K562 (cell line): Measurements from ENCODE around the gene PSMA5. TPM values are rescaled to one million over a fixed set of nuclear protein-coding genes. Genes with fewer than 3 reads are reported as not detected.
A peak's percentile ranks its signal among the peaks of the same experiment; 100 is the strongest.

Experiments
- C11orf30 ChIP-seq: fragments of 450-650 bp; IDR thresholded peaks from 2 replicates; pipeline ENCODE4 v1.6.1; 2016; ENCODE audit warnings: low read depth, mild to moderate bottlenecking
- CC2D1A ChIP-seq: fragments of 450-650 bp; IDR thresholded peaks from 2 replicates; pipeline ENCODE4 v1.6.1; 2017; ENCODE audit warnings: mild to moderate bottlenecking
- FOXK2 ChIP-seq, 2 experiments: fragments of 450-650 bp; IDR thresholded peaks in 1 of 2; conservative IDR thresholded peaks in 1 of 2; 2 replicates each; pipeline ENCODE4 v1.6.1; 2016; ENCODE audit warnings: low read depth in 2 of 2, mild to moderate bottlenecking in 1 of 2
- FOXM1 ChIP-seq, 2 experiments: fragments of 450-650 bp in 1 of 2; sonication (generic) in 1 of 2; formaldehyde crosslinking in 1 of 2; IDR thresholded peaks; 2 replicates each; pipeline versions ENCODE4 v1.6.1 to v1.9.0; 2017 to 2022; ENCODE audit warnings: low read depth in 2 of 2, mild to moderate bottlenecking in 2 of 2, missing genetic modification reagents in 1 of 2, moderate library complexity in 1 of 2
- POLR2AphosphoS5 ChIP-seq: IDR thresholded peaks from 2 replicates; pipeline ENCODE4 v1.6.1; 2011; ENCODE audit warnings: mild to moderate bottlenecking, low read depth, low read length, moderate library complexity; ENCODE audit not compliant: control insufficient read depth, insufficient read depth
- TBP ChIP-seq: optimal IDR thresholded peaks from 2 replicates; pipeline ENCODE3; 2011; ENCODE audit warnings: low read depth, low read length, improper control_type of control experiment
- TOE1 ChIP-seq, 2 experiments: fragments of 450-650 bp in 1 of 2; sonication (generic) in 1 of 2; formaldehyde crosslinking in 1 of 2; IDR thresholded peaks; 2 replicates each; pipeline versions ENCODE4 v1.7.1 to v1.8.0; 2016 to 2022; ENCODE audit warnings: borderline replicate concordance in 2 of 2, mild to moderate bottlenecking in 2 of 2, antibody characterized with exemption in 1 of 2, inconsistent platforms in 1 of 2, low read depth in 1 of 2, missing genetic modification reagents in 1 of 2, moderate library complexity in 1 of 2
- TRIM28 ChIP-seq: fragments of 450-650 bp; IDR thresholded peaks from 2 replicates; pipeline ENCODE4 v1.6.1; 2017
- XRCC5 ChIP-seq: fragments of 200-400 bp; formaldehyde crosslinking; IDR thresholded peaks from 2 replicates; pipeline ENCODE4 v1.6.1; 2017; ENCODE audit warnings: low read depth, mild to moderate bottlenecking, low read length
- ZNF165 ChIP-seq: fragments of 250-450 bp; sonication (Bioruptor Pico); IDR thresholded peaks from 2 replicates; pipeline ENCODE4 v1.4.0; 2020; ENCODE audit warnings: borderline replicate concordance
- ZNF583 ChIP-seq: fragments of 250-450 bp; sonication (Bioruptor Pico); IDR thresholded peaks from 2 replicates; pipeline ENCODE4 v1.4.0; 2020
- ZNF77 ChIP-seq: fragments of 250-450 bp; sonication (Bioruptor Pico); IDR thresholded peaks from 2 replicates; pipeline ENCODE4 v1.5.0; 2020
- polyA plus RNA-seq, 8 experiments: library from polyadenylated mRNA; depleted of rRNA in 4 of 8; stranded (reverse) in 5 of 8; unstranded in 3 of 8; fragments of >200 nt; fragmentation: Nextera tagmentation in 2 of 8; fragmentation: Illumina TruSeq in 1 of 8; extraction: Ambion mirVana in 2 of 8; extraction: Trizol in 1 of 8; gene quantifications; 2 replicates each; pipeline versions ENCODE4 v1.2.1 to v1.2.3, GENCODE V29; 2011 to 2014; ENCODE audit warnings: inconsistent platforms in 1 of 8, missing spikeins in 1 of 8
- total RNA-seq, 7 experiments: library from RNA; depleted of rRNA in 6 of 7; stranded (reverse); fragments of >200 nt in 6 of 7; fragmentation: Illumina TruSeq in 2 of 7; extraction: Trizol in 2 of 7; gene quantifications; 2 replicates each; pipeline versions ENCODE4 v1.2.1 to v1.2.3, GENCODE V29; 2011 to 2021; ENCODE audit warnings: low replicate concordance in 1 of 7
- TF ChIP-seq, protein P1 (sequence below): fragments of 450-650 bp; IDR thresholded peaks from 2 replicates; pipeline ENCODE4 v1.6.1; 2016; ENCODE audit warnings: mild to moderate bottlenecking, moderate library complexity
- TF ChIP-seq, protein P2 (sequence below): sonication (generic); formaldehyde crosslinking; IDR thresholded peaks from 2 replicates; pipeline ENCODE4 v1.8.1; 2022; ENCODE audit warnings: missing genetic modification reagents

PSMA5 gene
- total and polyA plus RNA-seq, 9 of the 15 experiments (the other 6 are each of a cell fraction or from before 2014, with no cell fraction given) = 82.6 to 542 (median 287) TPM

DNA sequence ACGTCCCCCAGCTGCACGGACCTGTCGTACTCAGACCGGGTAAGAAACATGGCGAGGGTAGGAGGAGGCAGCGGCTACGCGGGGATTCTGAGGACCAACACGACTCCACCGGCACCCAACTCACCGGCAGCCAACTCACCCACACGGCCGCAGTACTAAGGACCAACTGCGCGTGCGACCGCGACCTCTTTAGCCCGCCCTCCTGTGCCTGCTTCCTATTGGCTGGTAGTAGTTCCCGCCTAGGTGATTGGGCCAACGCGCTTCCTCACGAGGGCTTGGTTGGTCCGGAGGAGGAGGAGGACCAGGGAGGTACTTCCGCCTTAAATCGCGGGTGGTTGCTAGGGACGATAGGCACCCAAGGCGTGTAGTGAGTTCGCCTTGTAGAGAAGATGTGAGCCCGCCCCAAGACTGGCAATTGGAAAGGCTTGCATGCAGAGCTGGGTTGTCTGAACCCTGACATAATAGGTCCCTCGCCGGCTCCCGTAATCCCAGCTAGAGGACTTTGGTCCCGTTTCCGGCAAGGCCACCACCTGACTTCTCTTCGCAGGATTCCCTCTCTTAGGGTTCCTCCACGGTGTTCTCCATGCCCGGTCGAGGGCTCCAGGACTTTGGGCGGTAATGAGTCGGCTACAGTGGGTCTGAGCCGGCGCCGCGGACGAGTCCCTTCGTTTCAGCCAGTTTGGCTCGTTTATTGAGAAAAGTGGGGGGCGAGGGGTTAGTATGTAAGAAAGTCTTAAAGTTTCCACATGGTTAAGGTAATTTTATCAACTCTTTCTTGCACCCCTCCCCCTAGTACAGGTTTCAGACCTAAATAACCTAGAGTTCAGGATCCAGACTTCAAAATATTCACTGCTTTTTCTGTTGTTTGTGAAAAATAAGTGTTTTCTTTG lies at the start of gene PSMA5 (continued):
- TF ChIP-seq, protein P1, sequence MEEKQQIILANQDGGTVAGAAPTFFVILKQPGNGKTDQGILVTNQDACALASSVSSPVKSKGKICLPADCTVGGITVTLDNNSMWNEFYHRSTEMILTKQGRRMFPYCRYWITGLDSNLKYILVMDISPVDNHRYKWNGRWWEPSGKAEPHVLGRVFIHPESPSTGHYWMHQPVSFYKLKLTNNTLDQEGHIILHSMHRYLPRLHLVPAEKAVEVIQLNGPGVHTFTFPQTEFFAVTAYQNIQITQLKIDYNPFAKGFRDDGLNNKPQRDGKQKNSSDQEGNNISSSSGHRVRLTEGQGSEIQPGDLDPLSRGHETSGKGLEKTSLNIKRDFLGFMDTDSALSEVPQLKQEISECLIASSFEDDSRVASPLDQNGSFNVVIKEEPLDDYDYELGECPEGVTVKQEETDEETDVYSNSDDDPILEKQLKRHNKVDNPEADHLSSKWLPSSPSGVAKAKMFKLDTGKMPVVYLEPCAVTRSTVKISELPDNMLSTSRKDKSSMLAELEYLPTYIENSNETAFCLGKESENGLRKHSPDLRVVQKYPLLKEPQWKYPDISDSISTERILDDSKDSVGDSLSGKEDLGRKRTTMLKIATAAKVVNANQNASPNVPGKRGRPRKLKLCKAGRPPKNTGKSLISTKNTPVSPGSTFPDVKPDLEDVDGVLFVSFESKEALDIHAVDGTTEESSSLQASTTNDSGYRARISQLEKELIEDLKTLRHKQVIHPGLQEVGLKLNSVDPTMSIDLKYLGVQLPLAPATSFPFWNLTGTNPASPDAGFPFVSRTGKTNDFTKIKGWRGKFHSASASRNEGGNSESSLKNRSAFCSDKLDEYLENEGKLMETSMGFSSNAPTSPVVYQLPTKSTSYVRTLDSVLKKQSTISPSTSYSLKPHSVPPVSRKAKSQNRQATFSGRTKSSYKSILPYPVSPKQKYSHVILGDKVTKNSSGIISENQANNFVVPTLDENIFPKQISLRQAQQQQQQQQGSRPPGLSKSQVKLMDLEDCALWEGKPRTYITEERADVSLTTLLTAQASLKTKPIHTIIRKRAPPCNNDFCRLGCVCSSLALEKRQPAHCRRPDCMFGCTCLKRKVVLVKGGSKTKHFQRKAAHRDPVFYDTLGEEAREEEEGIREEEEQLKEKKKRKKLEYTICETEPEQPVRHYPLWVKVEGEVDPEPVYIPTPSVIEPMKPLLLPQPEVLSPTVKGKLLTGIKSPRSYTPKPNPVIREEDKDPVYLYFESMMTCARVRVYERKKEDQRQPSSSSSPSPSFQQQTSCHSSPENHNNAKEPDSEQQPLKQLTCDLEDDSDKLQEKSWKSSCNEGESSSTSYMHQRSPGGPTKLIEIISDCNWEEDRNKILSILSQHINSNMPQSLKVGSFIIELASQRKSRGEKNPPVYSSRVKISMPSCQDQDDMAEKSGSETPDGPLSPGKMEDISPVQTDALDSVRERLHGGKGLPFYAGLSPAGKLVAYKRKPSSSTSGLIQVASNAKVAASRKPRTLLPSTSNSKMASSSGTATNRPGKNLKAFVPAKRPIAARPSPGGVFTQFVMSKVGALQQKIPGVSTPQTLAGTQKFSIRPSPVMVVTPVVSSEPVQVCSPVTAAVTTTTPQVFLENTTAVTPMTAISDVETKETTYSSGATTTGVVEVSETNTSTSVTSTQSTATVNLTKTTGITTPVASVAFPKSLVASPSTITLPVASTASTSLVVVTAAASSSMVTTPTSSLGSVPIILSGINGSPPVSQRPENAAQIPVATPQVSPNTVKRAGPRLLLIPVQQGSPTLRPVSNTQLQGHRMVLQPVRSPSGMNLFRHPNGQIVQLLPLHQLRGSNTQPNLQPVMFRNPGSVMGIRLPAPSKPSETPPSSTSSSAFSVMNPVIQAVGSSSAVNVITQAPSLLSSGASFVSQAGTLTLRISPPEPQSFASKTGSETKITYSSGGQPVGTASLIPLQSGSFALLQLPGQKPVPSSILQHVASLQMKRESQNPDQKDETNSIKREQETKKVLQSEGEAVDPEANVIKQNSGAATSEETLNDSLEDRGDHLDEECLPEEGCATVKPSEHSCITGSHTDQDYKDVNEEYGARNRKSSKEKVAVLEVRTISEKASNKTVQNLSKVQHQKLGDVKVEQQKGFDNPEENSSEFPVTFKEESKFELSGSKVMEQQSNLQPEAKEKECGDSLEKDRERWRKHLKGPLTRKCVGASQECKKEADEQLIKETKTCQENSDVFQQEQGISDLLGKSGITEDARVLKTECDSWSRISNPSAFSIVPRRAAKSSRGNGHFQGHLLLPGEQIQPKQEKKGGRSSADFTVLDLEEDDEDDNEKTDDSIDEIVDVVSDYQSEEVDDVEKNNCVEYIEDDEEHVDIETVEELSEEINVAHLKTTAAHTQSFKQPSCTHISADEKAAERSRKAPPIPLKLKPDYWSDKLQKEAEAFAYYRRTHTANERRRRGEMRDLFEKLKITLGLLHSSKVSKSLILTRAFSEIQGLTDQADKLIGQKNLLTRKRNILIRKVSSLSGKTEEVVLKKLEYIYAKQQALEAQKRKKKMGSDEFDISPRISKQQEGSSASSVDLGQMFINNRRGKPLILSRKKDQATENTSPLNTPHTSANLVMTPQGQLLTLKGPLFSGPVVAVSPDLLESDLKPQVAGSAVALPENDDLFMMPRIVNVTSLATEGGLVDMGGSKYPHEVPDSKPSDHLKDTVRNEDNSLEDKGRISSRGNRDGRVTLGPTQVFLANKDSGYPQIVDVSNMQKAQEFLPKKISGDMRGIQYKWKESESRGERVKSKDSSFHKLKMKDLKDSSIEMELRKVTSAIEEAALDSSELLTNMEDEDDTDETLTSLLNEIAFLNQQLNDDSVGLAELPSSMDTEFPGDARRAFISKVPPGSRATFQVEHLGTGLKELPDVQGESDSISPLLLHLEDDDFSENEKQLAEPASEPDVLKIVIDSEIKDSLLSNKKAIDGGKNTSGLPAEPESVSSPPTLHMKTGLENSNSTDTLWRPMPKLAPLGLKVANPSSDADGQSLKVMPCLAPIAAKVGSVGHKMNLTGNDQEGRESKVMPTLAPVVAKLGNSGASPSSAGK = peak; percentile 95
- TF ChIP-seq TOE1 (IDR thresholded peaks at IDR 0.05; ENCODE audit: borderline replicate concordance) (peak; percentile 75; the same call in 1 of the 2 replicates), TOE1 (CRISPR knock-in tag; IDR thresholded peaks at IDR 0.05; ENCODE audit: borderline replicate concordance, low read depth) (no peak), TBP (peak; percentile 94), FOXK2 (conservative IDR thresholded peaks at IDR 0.05 in 1 of 2, IDR thresholded peaks at IDR 0.05 in 1 of 2; ENCODE audit: low read depth in 2 of 2) (peak in 1 of 2 experiments; percentile 33; a peak in 2 of 4 replicates), FOXM1 (IDR thresholded peaks at IDR 0.05; ENCODE audit: low read depth) (no peak), FOXM1 (CRISPR knock-in tag; IDR thresholded peaks at IDR 0.05; ENCODE audit: low read depth) (0 out of 2 replicates have a peak, but pooled peaks have one; percentile 90), C11orf30 (peak; percentile 72), POLR2AphosphoS5 (peak; percentile 97), XRCC5 (no peak; the same call in 1 of the 2 replicates), ZNF583 (CRISPR knock-in tag) (0 out of 2 replicates have a peak, but pooled peaks have one; percentile 26), ZNF77 (CRISPR knock-in tag) (no peak), ZNF165 (CRISPR knock-in tag) (no peak), CC2D1A (0 out of 2 replicates have a peak, but pooled peaks have one; percentile 7), TRIM28 (no peak)
- TF ChIP-seq, protein P2, sequence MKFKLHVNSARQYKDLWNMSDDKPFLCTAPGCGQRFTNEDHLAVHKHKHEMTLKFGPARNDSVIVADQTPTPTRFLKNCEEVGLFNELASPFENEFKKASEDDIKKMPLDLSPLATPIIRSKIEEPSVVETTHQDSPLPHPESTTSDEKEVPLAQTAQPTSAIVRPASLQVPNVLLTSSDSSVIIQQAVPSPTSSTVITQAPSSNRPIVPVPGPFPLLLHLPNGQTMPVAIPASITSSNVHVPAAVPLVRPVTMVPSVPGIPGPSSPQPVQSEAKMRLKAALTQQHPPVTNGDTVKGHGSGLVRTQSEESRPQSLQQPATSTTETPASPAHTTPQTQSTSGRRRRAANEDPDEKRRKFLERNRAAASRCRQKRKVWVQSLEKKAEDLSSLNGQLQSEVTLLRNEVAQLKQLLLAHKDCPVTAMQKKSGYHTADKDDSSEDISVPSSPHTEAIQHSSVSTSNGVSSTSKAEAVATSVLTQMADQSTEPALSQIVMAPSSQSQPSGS (CRISPR knock-in tag) = no peak
